PFSK-1 (cell line): Measurements from ENCODE around the gene KLHL21.

Experiments
- FOXP2 ChIP-seq: optimal IDR thresholded peaks from 2 replicates; pipeline ENCODE3; 2011; ENCODE audit warnings: borderline replicate concordance, control low read depth, inconsistent platforms; ENCODE audit not compliant: insufficient read depth; ENCODE audit errors: extremely low read length, extremely low read depth
- POLR2AphosphoS5 ChIP-seq: IDR thresholded peaks from 2 replicates; pipeline ENCODE4 v1.6.1; 2012; ENCODE audit warnings: low read depth, mild to moderate bottlenecking, control low read depth, low read length, moderate library complexity
- SIN3A ChIP-seq: IDR thresholded peaks from 2 replicates; pipeline ENCODE4 v1.6.1; 2012; ENCODE audit warnings: mild to moderate bottlenecking, low read length, moderate library complexity, borderline replicate concordance; ENCODE audit not compliant: insufficient read depth
- TAF1 ChIP-seq: IDR thresholded peaks from 2 replicates; pipeline ENCODE4 v1.6.1; 2012; ENCODE audit warnings: low read length, control low read depth, borderline replicate concordance; ENCODE audit not compliant: insufficient read depth
- TF ChIP-seq, protein P1 (sequence below), 2 experiments: IDR thresholded peaks; 2 replicates each; pipeline versions ENCODE4 v1.6.1 to v1.8.0; 2011 to 2012; ENCODE audit warnings: low read depth in 2 of 2, low read length in 2 of 2, control low read depth in 1 of 2, inconsistent platforms in 1 of 2, mild to moderate bottlenecking in 1 of 2, moderate library complexity in 1 of 2; ENCODE audit not compliant: insufficient read depth in 1 of 2

The KLHL21 gene

GRCh38 chr1:6603915-6604558 lies 1.4 kb upstream of the KLHL21 start:
- TF ChIP-seq FOXP2, result no peak
- TF ChIP-seq POLR2AphosphoS5, result peak; percentile 31; the same call in 1 of the 2 replicates
- TF ChIP-seq, protein P1, sequence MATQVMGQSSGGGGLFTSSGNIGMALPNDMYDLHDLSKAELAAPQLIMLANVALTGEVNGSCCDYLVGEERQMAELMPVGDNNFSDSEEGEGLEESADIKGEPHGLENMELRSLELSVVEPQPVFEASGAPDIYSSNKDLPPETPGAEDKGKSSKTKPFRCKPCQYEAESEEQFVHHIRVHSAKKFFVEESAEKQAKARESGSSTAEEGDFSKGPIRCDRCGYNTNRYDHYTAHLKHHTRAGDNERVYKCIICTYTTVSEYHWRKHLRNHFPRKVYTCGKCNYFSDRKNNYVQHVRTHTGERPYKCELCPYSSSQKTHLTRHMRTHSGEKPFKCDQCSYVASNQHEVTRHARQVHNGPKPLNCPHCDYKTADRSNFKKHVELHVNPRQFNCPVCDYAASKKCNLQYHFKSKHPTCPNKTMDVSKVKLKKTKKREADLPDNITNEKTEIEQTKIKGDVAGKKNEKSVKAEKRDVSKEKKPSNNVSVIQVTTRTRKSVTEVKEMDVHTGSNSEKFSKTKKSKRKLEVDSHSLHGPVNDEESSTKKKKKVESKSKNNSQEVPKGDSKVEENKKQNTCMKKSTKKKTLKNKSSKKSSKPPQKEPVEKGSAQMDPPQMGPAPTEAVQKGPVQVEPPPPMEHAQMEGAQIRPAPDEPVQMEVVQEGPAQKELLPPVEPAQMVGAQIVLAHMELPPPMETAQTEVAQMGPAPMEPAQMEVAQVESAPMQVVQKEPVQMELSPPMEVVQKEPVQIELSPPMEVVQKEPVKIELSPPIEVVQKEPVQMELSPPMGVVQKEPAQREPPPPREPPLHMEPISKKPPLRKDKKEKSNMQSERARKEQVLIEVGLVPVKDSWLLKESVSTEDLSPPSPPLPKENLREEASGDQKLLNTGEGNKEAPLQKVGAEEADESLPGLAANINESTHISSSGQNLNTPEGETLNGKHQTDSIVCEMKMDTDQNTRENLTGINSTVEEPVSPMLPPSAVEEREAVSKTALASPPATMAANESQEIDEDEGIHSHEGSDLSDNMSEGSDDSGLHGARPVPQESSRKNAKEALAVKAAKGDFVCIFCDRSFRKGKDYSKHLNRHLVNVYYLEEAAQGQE (IDR thresholded peaks at IDR 0.05; ENCODE audit: insufficient read depth in 1 of 2, low read depth in 2 of 2, low read length in 2 of 2), result no peak
- no peak for TF ChIP-seq TAF1
- TF ChIP-seq SIN3A, result no peak

DNA sequence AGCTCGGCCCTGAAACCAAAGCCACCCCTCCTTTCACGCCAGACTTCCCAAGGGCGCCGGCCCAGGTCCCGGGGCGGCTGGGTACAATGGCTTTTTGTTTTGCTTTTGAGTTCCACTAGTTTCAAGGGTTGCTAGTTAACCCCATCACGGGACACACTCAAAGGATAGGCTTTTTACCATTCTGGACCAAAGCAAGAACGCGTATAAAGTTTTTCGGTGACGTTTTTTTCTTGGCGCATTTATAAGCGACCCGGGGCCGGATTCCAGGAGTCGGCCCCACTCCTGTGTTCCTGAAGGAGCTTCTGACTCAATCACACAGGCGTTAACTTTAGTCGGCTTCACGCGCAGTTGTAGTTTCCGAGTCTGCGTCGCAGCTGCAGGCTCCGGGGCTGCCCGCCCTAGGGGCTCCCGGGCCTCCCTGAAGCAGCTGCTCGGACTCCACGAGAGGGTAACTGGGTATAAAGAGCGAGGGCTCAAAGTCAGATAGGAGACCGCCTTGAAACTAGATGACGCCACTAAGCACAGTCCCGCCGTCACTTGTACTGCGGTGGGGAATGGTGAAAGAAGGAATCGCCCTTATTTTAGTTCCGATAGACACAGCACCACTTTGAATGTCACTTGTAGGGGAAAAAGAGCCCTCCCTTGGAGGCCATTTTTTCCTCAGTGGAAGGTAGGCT lies 707 bp upstream of the KLHL21 start:
- TF ChIP-seq FOXP2 (no peak), TAF1 (no peak), POLR2AphosphoS5 (0 out of 2 replicates have a peak, but pooled peaks have one; percentile 6), SIN3A (no peak)
- TF ChIP-seq, protein P1 (IDR thresholded peaks at IDR 0.05; ENCODE audit: insufficient read depth in 1 of 2, low read depth in 2 of 2, low read length in 2 of 2), result no peak

- TF ChIP-seq FOXP2, result peak; percentile 20
- TF ChIP-seq TAF1, result no peak
These were observed 573 bp downstream of the KLHL21 start for GRCh38 chr1:6601923-6602668.

- TF ChIP-seq, protein P1 (IDR thresholded peaks at IDR 0.05; ENCODE audit: insufficient read depth in 1 of 2, low read depth in 2 of 2, low read length in 2 of 2), result no peak
- no peak for TF ChIP-seq FOXP2
- TF ChIP-seq SIN3A, result no peak
- no peak for TF ChIP-seq POLR2AphosphoS5
- TF ChIP-seq TAF1, result no peak
These were observed 1.4 kb downstream of the KLHL21 start for GRCh38 chr1:6601049-6601922.
